Subcutaneous adipose tissue (tissue), 4 donors: ENCODE measurements around the gene PRAME. TPM values are rescaled to one million over a fixed set of nuclear protein-coding genes. Genes with fewer than 3 reads are reported as not detected.

Experiments
- CTCF ChIP-seq: fragments of 450-650 bp; IDR thresholded peaks from one replicate; pipeline ENCODE4 v1.5.1; 2016; ENCODE audit warnings: low read depth, mild to moderate bottlenecking, control low read depth, antibody characterized with exemption, moderate library complexity
- total RNA-seq, 4 donors: library from RNA; depleted of rRNA; stranded (reverse); fragments of >200 nt; gene quantifications; one replicate each; pipeline ENCODE4 v1.1.0, GENCODE V29; 2016

Gene PRAME
- total RNA-seq, 4 donors from 2014 or later = not detected

- no peak for TF ChIP-seq CTCF
Observed at GRCh38 chr22:22587577-22588188, 28.6 kb upstream of the PRAME start.

GRCh38 chr22:22584722-22585121 lies 25.7 kb upstream of the PRAME start:
- TF ChIP-seq CTCF = no peak

- TF ChIP-seq CTCF = no peak
Observed at GRCh38 chr22:22583030-22583429, 24.0 kb upstream of the PRAME start.

- TF ChIP-seq CTCF = no peak
Observed at GRCh38 chr22:22579869-22580604, 21.0 kb upstream of the PRAME start.

- TF ChIP-seq CTCF = no peak
Observed at GRCh38 chr22:22578702-22579424, 19.8 kb upstream of the PRAME start.

GRCh38 chr22:22576989-22577427 lies 17.9 kb upstream of the PRAME start:
- no peak for TF ChIP-seq CTCF
